ENCODE data around the gene ALDH18A1. TPM values are rescaled to one million over a fixed set of nuclear protein-coding genes. Genes with fewer than 3 reads are reported as not detected.

The ALDH18A1 gene
- total RNA-seq, 1 experiment from 2014 or later, result 114 TPM

DNA sequence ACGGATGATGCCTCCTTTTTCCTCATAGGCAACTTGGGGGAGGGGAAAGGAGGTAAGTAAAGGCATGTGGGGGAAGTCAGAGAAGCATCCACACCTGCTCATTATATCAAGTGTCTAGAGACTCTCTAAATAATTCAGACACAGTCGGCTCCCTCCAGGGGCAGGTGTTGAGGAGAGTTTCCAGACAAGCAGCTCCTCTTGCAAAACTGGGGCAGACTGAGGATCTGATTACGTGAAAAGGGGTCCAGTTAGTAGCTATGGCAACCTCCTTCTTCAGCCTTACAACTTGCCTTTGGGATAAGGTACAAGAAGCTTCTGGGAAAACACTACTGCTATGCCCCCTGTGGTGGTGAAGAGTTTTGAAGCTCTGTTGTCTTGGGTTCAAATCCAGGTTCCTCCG, 56.4 kb downstream of the ALDH18A1 start:
- no peak overlapping the region for H3K4me2 ChIP-seq (ENCODE audit: insufficient read depth, insufficient read length, low read length)
- no peak overlapping the region for H4K5ac ChIP-seq (ENCODE audit: insufficient read length, low read depth, low read length)
- H3K18ac ChIP-seq (ENCODE audit: insufficient read length, low read depth, low read length), result no peak overlapping the region
- no peak overlapping the region for H2BK5ac ChIP-seq (ENCODE audit: insufficient read length, low read length)
- Mint-ChIP-seq H3K36me3 (ENCODE audit: insufficient read depth in 1 of 3, low read depth in 3 of 3) (peaks cover 0 to 5% (median 0%) of the 10 kb centered on the region in 3 experiments; a peak in 4 of 7 replicates), H3K27me3 (ENCODE audit: low read depth) (no peaks in the 10 kb centered on the region; the same call in 1 of the 2 replicates), H3K4me3 (no peak overlapping the region), H3K9me3 (no peaks in the 10 kb centered on the region; a peak in 1 of 5 replicates), H3K27ac (no peak overlapping the region), H3K4me1 (peaks cover 11 to 20% of the 10 kb centered on the region in 2 experiments)
- H3K23me2 ChIP-seq (ENCODE audit: insufficient read length, low read depth, low read length, poor library complexity, severe bottlenecking), result no peaks in the 10 kb centered on the region
- H3K27ac ChIP-seq (ENCODE audit: insufficient read length, low read depth, low read length), result no peak overlapping the region
- H2AK5ac ChIP-seq (ENCODE audit: insufficient read length, low read length), result no peak overlapping the region
- no peak overlapping the region for H4K8ac ChIP-seq (replicated peaks; ENCODE audit: insufficient read length, low read depth, low read length)
- no peak overlapping the region for H3K56ac ChIP-seq (ENCODE audit: insufficient read length, low read depth, low read length)
- no peak overlapping the region for H2AFZ ChIP-seq (ENCODE audit: low read length)
- H2BK20ac ChIP-seq (ENCODE audit: low read depth, low read length, poor library complexity, severe bottlenecking), result no peak overlapping the region
- no peak overlapping the region for H3K4ac ChIP-seq (ENCODE audit: low read depth, low read length)
- no peak overlapping the region for H3K23ac ChIP-seq (ENCODE audit: insufficient read length, low read depth, low read length)
- WGBS (ENCODE audit: extremely low coverage, insufficient read length, low lambda C conversion rate), result no CpG with 5 or more reads among the region's 4 CpGs
- TF ChIP-seq, protein P1, sequence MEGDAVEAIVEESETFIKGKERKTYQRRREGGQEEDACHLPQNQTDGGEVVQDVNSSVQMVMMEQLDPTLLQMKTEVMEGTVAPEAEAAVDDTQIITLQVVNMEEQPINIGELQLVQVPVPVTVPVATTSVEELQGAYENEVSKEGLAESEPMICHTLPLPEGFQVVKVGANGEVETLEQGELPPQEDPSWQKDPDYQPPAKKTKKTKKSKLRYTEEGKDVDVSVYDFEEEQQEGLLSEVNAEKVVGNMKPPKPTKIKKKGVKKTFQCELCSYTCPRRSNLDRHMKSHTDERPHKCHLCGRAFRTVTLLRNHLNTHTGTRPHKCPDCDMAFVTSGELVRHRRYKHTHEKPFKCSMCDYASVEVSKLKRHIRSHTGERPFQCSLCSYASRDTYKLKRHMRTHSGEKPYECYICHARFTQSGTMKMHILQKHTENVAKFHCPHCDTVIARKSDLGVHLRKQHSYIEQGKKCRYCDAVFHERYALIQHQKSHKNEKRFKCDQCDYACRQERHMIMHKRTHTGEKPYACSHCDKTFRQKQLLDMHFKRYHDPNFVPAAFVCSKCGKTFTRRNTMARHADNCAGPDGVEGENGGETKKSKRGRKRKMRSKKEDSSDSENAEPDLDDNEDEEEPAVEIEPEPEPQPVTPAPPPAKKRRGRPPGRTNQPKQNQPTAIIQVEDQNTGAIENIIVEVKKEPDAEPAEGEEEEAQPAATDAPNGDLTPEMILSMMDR (conservative IDR thresholded peaks at IDR 0.05), result no peak
- H2BK15ac ChIP-seq (ENCODE audit: low read depth, low read length), result no peak overlapping the region
- H3K9ac ChIP-seq (ENCODE audit: extremely low read depth, insufficient read length, low read length), result no peak overlapping the region
- no peaks in the 10 kb centered on the region for H4K20me1 ChIP-seq (ENCODE audit: control insufficient read depth, insufficient read depth, insufficient read length)
- no peak for DNase-seq
- no peaks in the 10 kb centered on the region for H3K79me2 ChIP-seq (ENCODE audit: insufficient read depth, low read length)
- no peak overlapping the region for H2BK120ac ChIP-seq (ENCODE audit: low read depth, low read length, poor library complexity, severe bottlenecking)
- no peak overlapping the region for H3K14ac ChIP-seq (ENCODE audit: insufficient read depth, low read length)
- no peak overlapping the region for H2BK12ac ChIP-seq (ENCODE audit: insufficient read length, low read depth, low read length)
- peaks cover 2% of the 10 kb centered on the region; the same call in 1 of the 2 replicates for H3K4me1 ChIP-seq (ENCODE audit: insufficient read depth, low read length)
- H3K79me1 ChIP-seq (ENCODE audit: insufficient read depth, low read depth, low read length, poor library complexity, severe bottlenecking), result no peaks in the 10 kb centered on the region
- H3K27me3 ChIP-seq (ENCODE audit: insufficient read depth, low read length), result no peaks in the 10 kb centered on the region
- no peaks in the 10 kb centered on the region for H3K9me3 ChIP-seq (ENCODE audit: control insufficient read depth, low read depth, low read length)
- no peak overlapping the region for H4K91ac ChIP-seq (ENCODE audit: insufficient read length, low read depth, low read length)
- no peak overlapping the region for H3T11ph ChIP-seq (ENCODE audit: low read length)

All from H9 (cell line).